ENCODE results near the gene ABHD2. TPM values are rescaled to one million over a fixed set of nuclear protein-coding genes. Genes with fewer than 3 reads are reported as not detected.
A peak's percentile ranks its signal among the peaks of the same experiment; 100 is the strongest.

Gene ABHD2
- total RNA-seq, 2 experiments from 2014 or later = 41.5 to 52.1 TPM

- intact Hi-C loops (cut with DNase I, micrococcal nuclease) = no loop called here
- no peaks in the 10 kb centered on the region for H3K27me3 Mint-ChIP-seq
- peaks cover 43% of the 10 kb centered on the region for H3K36me3 Mint-ChIP-seq (ENCODE audit: low read depth)
- ChIA-PET POLR2A (no interaction called here), CTCF (interaction anchor here (0.6 to 1.4 kb wide), 5 partner anchors 8 to 228 kb away, joined by 3 to 8 read pairs (median 3); no protein-coding TSS in a partner anchor)
- H3K27ac Mint-ChIP-seq = no peak overlapping the region
- no peaks in the 10 kb centered on the region for H3K9me3 Mint-ChIP-seq (ENCODE audit: low read depth)
- H3K4me3 Mint-ChIP-seq = no peak overlapping the region
- DNase-seq = no peak
- H3K4me1 Mint-ChIP-seq = peaks cover 25% of the 10 kb centered on the region
- ATAC-seq = no peak
Observed at GRCh38 chr15:89121414-89121813, 33.2 kb downstream of the ABHD2 start.

DNA sequence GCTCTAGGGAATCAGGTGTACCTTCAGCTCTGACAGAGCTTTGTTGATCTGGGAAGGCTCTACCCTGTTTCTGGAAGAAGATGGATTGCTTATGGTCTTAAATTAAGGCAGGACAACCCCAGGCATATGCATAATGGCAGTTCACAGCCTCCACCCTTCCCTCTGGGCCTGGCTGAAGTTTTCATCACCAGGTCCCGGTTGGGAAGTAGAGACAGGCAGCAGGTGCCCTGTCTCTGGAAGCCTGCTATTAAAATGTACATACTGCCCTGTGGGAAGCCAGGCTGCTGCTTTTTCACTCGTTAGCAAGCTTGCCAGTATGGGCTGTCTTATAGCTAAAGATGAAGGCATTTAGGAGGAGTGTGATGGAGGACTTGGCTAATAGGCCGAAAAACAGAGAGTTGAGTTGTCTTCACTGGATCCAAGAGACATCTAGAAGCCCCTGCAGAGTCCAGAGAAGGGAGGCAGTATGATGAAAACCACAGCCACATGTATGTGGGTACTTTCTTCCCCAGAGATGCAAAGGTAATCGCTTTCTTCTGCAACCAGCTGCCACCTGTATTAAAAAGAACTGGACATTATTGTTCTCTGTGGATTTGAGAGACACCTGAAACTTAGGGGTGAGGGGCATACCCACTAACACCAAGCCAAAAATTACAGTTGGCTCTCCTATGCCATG is 34.4 kb downstream of the ABHD2 start:
- Mint-ChIP-seq H3K27me3 (no peaks in the 10 kb centered on the region), H3K4me1 (peaks cover 31% of the 10 kb centered on the region), H3K36me3 (ENCODE audit: low read depth) (peaks cover 35% of the 10 kb centered on the region), H3K27ac (no peak overlapping the region), H3K9me3 (ENCODE audit: low read depth) (no peaks in the 10 kb centered on the region), H3K4me3 (no peak overlapping the region)
- DNase-seq = no peak
- no peak for ATAC-seq
- ChIA-PET POLR2A (no interaction called here), CTCF (interaction anchor here (0.7 to 2.0 kb wide), 5 partner anchors 10 to 64 kb away, joined by 3 to 8 read pairs (median 5); no protein-coding TSS in a partner anchor)
- intact Hi-C loops (cut with DNase I, micrococcal nuclease) = no loop called here

DNA sequence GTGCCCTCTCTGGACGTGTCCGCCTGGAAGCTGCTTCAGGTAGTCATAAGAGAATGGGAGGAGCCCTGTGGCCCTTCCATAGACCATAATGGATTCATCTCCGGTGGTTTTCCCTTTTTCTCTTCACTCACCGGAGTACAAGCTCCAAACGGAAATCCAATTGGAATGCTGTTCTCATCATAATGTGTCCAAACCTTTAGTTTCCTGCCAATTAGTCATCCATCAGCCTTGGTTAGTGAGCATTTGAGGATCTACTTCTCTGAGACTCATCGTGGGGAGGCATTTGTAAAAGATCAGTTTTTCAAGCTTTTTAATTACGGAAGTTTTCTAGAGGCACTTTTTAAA is 34.9 kb downstream of the ABHD2 start:
- no peak for DNase-seq
- ChIA-PET POLR2A (no interaction called here), CTCF (interaction anchor here (1.1 to 2.0 kb wide), 4 partner anchors 8 to 65 kb away, joined by 3 to 8 read pairs (median 6); no protein-coding TSS in a partner anchor)
- Mint-ChIP-seq H3K27ac (no peak overlapping the region), H3K27me3 (no peaks in the 10 kb centered on the region), H3K4me3 (no peak overlapping the region), H3K4me1 (peaks cover 30% of the 10 kb centered on the region), H3K9me3 (ENCODE audit: low read depth) (no peaks in the 10 kb centered on the region), H3K36me3 (ENCODE audit: low read depth) (peaks cover 34% of the 10 kb centered on the region)
- no peak for ATAC-seq
- intact Hi-C loops (cut with DNase I, micrococcal nuclease) = no loop called here

- H3K27me3 Mint-ChIP-seq = no peaks in the 10 kb centered on the region
- H3K36me3 Mint-ChIP-seq (ENCODE audit: low read depth) = peaks cover 19% of the 10 kb centered on the region
- H3K4me3 Mint-ChIP-seq = no peak overlapping the region
- no peaks in the 10 kb centered on the region for H3K9me3 Mint-ChIP-seq (ENCODE audit: low read depth)
- no peak for DNase-seq
- intact Hi-C loops (cut with DNase I, micrococcal nuclease) = loop anchor here in 1 of 2 experiments (5.0 kb wide), 2 partner anchors 52 to 228 kb away; partner anchors contain the start of gene HAPLN3
- no peak for ATAC-seq
- no peak overlapping the region for H3K27ac Mint-ChIP-seq
- POLR2A ChIA-PET = no interaction called here
- peaks cover 18% of the 10 kb centered on the region for H3K4me1 Mint-ChIP-seq
- CTCF ChIA-PET = interaction anchor here (1.3 kb wide), 1 partner anchor 82 kb away, joined by 4 read pairs; no protein-coding TSS in a partner anchor
Observed at GRCh38 chr15:89125088-89125826, 37.0 kb downstream of the ABHD2 start.

- DNase-seq = peak; percentile 16
- H3K4me3 Mint-ChIP-seq = no peak overlapping the region
- H3K36me3 Mint-ChIP-seq (ENCODE audit: low read depth) = peaks cover 17% of the 10 kb centered on the region
- H3K9me3 Mint-ChIP-seq (ENCODE audit: low read depth) = no peaks in the 10 kb centered on the region
- no peak overlapping the region for H3K27ac Mint-ChIP-seq
- ChIA-PET CTCF (interaction anchor here (1.3 to 5.3 kb wide), 4 partner anchors 46 to 82 kb away, joined by 4 to 68 read pairs (median 14); no protein-coding TSS in a partner anchor), POLR2A (no interaction called here)
- peaks cover 18% of the 10 kb centered on the region for H3K4me1 Mint-ChIP-seq
- no peak for ATAC-seq
- no peaks in the 10 kb centered on the region for H3K27me3 Mint-ChIP-seq
- intact Hi-C loops (cut with DNase I, micrococcal nuclease) = loop anchor here in 1 of 2 experiments (5.0 kb wide), 2 partner anchors 51 to 229 kb away; partner anchors contain the start of gene HAPLN3
Observed at GRCh38 chr15:89126009-89126408, 37.8 kb downstream of the ABHD2 start.

DNA sequence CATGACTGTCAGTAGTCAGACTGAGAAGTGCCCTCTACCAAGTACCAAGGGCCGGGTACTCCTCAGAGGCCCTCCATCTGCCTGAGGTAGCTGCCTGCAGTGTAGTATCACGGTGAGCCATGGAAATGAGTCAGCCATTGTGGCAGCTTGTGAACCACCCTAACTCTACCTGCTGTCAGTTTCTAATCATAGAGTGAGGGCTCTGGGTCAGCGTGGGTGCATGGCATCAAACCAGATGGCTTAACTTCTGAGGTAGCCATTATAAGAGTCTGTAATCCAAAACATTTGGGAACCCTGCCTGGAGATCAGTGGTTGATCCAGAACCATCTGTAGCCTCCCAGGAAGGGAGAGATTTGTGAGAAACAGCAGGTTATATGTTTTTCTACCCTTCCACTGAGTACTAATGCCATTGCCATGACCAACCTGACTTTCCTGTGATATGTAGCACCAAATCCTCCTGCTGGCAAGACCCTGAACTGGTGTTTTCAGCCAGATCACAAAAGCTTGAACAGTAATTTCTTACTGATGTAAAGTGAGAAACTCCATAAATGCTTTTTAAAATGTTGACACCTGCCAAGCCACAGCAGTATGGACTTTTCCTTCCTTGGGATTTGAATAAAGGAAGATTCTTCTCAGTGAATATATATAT is 38.9 kb downstream of the ABHD2 start:
- DNase-seq (peak; percentile 61), ATAC-seq (peak; percentile 97)
- H3K4me1 Mint-ChIP-seq = peaks cover 18% of the 10 kb centered on the region
- peaks cover 17% of the 10 kb centered on the region for H3K36me3 Mint-ChIP-seq (ENCODE audit: low read depth)
- H3K9me3 Mint-ChIP-seq (ENCODE audit: low read depth) = no peaks in the 10 kb centered on the region
- intact Hi-C loops (cut with DNase I, micrococcal nuclease) = loop anchor here in 1 of 2 experiments (5.0 kb wide), 2 partner anchors 50 to 230 kb away; partner anchors contain the start of gene HAPLN3
- no peaks in the 10 kb centered on the region for H3K27me3 Mint-ChIP-seq
- CTCF ChIA-PET = interaction anchor here (0.7 to 5.3 kb wide), 11 partner anchors 9 to 70 kb away, joined by 3 to 68 read pairs (median 6); no protein-coding TSS in a partner anchor
- H3K4me3 Mint-ChIP-seq = no peak overlapping the region
- POLR2A ChIA-PET = interaction anchor here (0.6 kb wide), 1 partner anchor 9 kb away, joined by 6 read pairs; no protein-coding TSS in a partner anchor
- H3K27ac Mint-ChIP-seq = no peak overlapping the region

- Mint-ChIP-seq H3K4me1 (peaks cover 27% of the 10 kb centered on the region), H3K4me3 (no peak overlapping the region), H3K9me3 (ENCODE audit: low read depth) (no peaks in the 10 kb centered on the region), H3K27me3 (no peaks in the 10 kb centered on the region), H3K27ac (no peak overlapping the region), H3K36me3 (ENCODE audit: low read depth) (peaks cover 19% of the 10 kb centered on the region)
- no peak for DNase-seq
- ATAC-seq = no peak
- POLR2A ChIA-PET = no interaction called here
- intact Hi-C loops (cut with DNase I, micrococcal nuclease) = loop anchor here (1.0 to 5.0 kb wide), 4 partner anchors 38 to 231 kb away; partner anchors contain the start of gene HAPLN3 (in 1 of the 2)
- CTCF ChIA-PET = interaction anchor here (0.9 to 5.3 kb wide), 21 partner anchors 7 to 86 kb away, joined by 3 to 68 read pairs (median 8); no protein-coding TSS in a partner anchor
Observed at GRCh38 chr15:89128320-89129122, 40.3 kb downstream of the ABHD2 start.

DNA sequence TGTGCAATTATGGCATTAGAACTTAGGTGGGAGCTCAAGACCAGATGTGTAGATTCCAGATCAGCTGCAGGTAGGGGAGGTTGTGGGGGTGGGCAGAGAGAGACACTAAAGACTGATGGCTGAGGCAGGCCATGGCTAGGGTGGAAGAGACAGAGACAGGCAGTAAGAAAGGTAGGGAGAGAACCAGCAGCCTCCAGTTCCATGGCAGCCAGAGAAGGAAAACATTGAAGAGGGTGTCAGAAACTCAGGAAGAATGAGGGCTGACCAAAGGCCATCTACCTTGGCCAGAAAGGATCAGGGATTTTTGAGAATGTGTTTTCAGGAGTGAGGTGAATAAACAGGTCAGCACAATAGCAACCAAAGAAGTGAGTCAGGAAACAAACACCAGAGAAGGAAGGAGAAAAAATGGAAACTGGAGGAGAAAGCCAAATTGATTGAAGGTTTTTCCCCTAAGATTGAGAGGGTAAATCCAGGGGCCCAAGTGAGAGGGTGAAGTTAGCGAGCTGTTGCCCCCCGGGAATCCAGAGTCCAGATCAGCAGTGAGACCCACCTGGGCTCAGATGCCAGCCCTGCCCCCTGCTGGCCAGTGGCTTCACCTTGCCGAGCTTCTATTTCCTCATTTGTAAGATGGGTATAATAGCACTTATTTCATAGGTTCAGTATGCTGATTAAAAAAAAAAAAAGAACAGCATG is 41.0 kb downstream of the ABHD2 start:
- ChIA-PET POLR2A (interaction anchor here (1.0 kb wide), 1 partner anchor 38 kb away, joined by 3 read pairs; no protein-coding TSS in a partner anchor), CTCF (interaction anchor here (0.5 to 5.3 kb wide), 28 partner anchors 8 to 323 kb away, joined by 3 to 68 read pairs (median 6); no protein-coding TSS in a partner anchor)
- intact Hi-C loops (cut with DNase I, micrococcal nuclease) = loop anchor here (1.0 to 5.0 kb wide), 4 partner anchors 38 to 232 kb away; partner anchors contain the start of gene HAPLN3 (in 1 of the 2)
- ATAC-seq (peak; percentile 25), DNase-seq (peak; percentile 75)
- Mint-ChIP-seq H3K27ac (no peak overlapping the region), H3K9me3 (ENCODE audit: low read depth) (no peaks in the 10 kb centered on the region), H3K36me3 (ENCODE audit: low read depth) (peaks cover 19% of the 10 kb centered on the region), H3K27me3 (no peaks in the 10 kb centered on the region), H3K4me1 (peaks cover 28% of the 10 kb centered on the region), H3K4me3 (no peak overlapping the region)

DNA sequence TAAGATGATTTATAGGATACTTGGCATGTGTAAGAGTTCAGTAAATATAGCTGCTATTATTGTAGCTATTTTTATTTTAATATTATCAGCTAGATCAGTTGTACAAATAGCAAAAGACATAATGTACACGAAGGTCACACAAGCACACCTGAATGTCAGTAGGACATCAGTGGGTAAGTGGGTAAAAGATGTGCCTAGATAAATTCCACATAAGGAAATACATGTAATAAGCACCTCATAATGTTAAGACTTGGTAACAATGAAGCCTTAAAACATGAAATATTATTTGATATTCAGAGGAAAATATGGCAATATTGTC is 41.5 kb downstream of the ABHD2 start:
- intact Hi-C loops (cut with DNase I, micrococcal nuclease) = loop anchor here (1.0 to 5.0 kb wide), 4 partner anchors 39 to 232 kb away; partner anchors contain the start of gene HAPLN3 (in 1 of the 2)
- no peak for DNase-seq
- H3K4me1 Mint-ChIP-seq = peaks cover 28% of the 10 kb centered on the region
- H3K27me3 Mint-ChIP-seq = no peaks in the 10 kb centered on the region
- no peak overlapping the region for H3K27ac Mint-ChIP-seq
- ChIA-PET POLR2A (interaction anchor here (1.0 kb wide), 1 partner anchor 38 kb away, joined by 3 read pairs; no protein-coding TSS in a partner anchor), CTCF (interaction anchor here (0.7 to 5.3 kb wide), 22 partner anchors 9 to 73 kb away, joined by 3 to 68 read pairs (median 7); no protein-coding TSS in a partner anchor)
- peaks cover 20% of the 10 kb centered on the region for H3K36me3 Mint-ChIP-seq (ENCODE audit: low read depth)
- no peaks in the 10 kb centered on the region for H3K9me3 Mint-ChIP-seq (ENCODE audit: low read depth)
- ATAC-seq = no peak
- no peak overlapping the region for H3K4me3 Mint-ChIP-seq

DNA sequence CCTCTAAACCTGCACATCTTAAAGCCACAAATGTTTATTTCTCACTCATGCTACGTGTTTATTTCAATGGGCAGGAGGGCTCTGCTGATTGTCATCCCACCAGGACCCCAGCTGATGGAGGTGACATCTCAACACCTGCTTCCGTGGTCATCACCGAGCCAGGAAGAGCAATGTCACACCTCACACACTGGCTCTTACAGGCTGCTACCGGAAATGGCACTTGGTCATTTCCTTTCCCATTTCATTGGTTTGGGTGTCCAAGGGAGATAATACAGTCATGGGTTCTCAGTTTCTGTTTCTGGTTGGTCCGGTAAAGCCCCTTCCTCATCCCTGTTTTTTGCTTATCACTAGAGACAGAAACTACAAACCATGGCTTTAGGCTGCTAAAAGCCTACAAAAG is 41.9 kb downstream of the ABHD2 start:
- ChIA-PET CTCF (interaction anchor here (0.7 to 5.3 kb wide), 25 partner anchors 9 to 73 kb away, joined by 3 to 68 read pairs (median 6); no protein-coding TSS in a partner anchor), POLR2A (interaction anchor here (1.0 kb wide), 1 partner anchor 39 kb away, joined by 3 read pairs; no protein-coding TSS in a partner anchor)
- peaks cover 20% of the 10 kb centered on the region for H3K36me3 Mint-ChIP-seq (ENCODE audit: low read depth)
- DNase-seq (no peak), ATAC-seq (no peak)
- no peaks in the 10 kb centered on the region for H3K9me3 Mint-ChIP-seq (ENCODE audit: low read depth)
- H3K4me1 Mint-ChIP-seq = peaks cover 28% of the 10 kb centered on the region
- intact Hi-C loops (cut with DNase I, micrococcal nuclease) = no loop called here
- H3K27me3 Mint-ChIP-seq = no peaks in the 10 kb centered on the region
- H3K4me3 Mint-ChIP-seq = no peak overlapping the region
- no peak overlapping the region for H3K27ac Mint-ChIP-seq

All from activated CD4-positive, alpha-beta T cell treated with anti-CD3 and anti-CD28 coated beads for 36 hours (primary cell).